Hepatocyte (in vitro differentiated cells): ENCODE measurements around the gene PPP1R7. TPM values are rescaled to one million over a fixed set of nuclear protein-coding genes. Genes with fewer than 3 reads are reported as not detected.

Experiments used
- DNase-seq: peaks from one replicate; pipeline ENCODE4 v3.0.0-alpha.2; 2016; ENCODE audit warnings: low spot score
- H2AFZ ChIP-seq: fragments of 200-600 bp; sonication (generic); 2 replicates; pipeline ENCODE4 v1.6.0; 2016; ENCODE audit warnings: antibody characterized with exemption, mild to moderate bottlenecking
- H3K27ac ChIP-seq: fragments of 200-600 bp; sonication (generic); 2 replicates; pipeline ENCODE4 v1.5.1; 2016; ENCODE audit warnings: mild to moderate bottlenecking
- H3K27me3 ChIP-seq: fragments of 200-600 bp; sonication (generic); 2 replicates; pipeline ENCODE4 v1.6.1; 2016
- H3K36me3 ChIP-seq: fragments of 200-600 bp; sonication (generic); replicated peaks from 2 replicates; pipeline ENCODE4 v1.5.1; 2016; ENCODE audit warnings: low read depth; ENCODE audit not compliant: insufficient read depth
- H3K4me1 ChIP-seq: fragments of 200-600 bp; sonication (generic); 2 replicates; pipeline ENCODE4 v1.5.1; 2016; ENCODE audit warnings: mild to moderate bottlenecking, moderate library complexity; ENCODE audit not compliant: insufficient read depth
- H3K4me2 ChIP-seq: fragments of 200-600 bp; sonication (generic); 2 replicates; pipeline ENCODE4 v1.6.0; 2016
- H3K4me3 ChIP-seq: fragments of 200-600 bp; sonication (generic); 2 replicates; pipeline ENCODE4 v1.5.1; 2016; ENCODE audit warnings: mild to moderate bottlenecking
- H3K79me2 ChIP-seq: fragments of 200-600 bp; sonication (generic); 2 replicates; pipeline ENCODE4 v1.6.0; 2017; ENCODE audit warnings: mild to moderate bottlenecking
- H3K9me2 ChIP-seq: fragments of 200-600 bp; sonication (generic); replicated peaks from 2 replicates; pipeline ENCODE4 v1.6.0; 2017; ENCODE audit warnings: mild to moderate bottlenecking; ENCODE audit not compliant: insufficient read depth
- H3K9me3 ChIP-seq: fragments of 200-600 bp; sonication (generic); 2 replicates; pipeline ENCODE4 v1.5.1; 2016; ENCODE audit warnings: low read depth, mild to moderate bottlenecking
- H4K20me1 ChIP-seq: fragments of 200-600 bp; sonication (generic); 2 replicates; pipeline ENCODE4 v1.6.0; 2016; ENCODE audit warnings: mild to moderate bottlenecking; ENCODE audit not compliant: insufficient read depth, poor library complexity, severe bottlenecking
- CTCF ChIP-seq: fragments of 200-600 bp; sonication (generic); IDR thresholded peaks from 2 replicates; pipeline ENCODE4 v1.5.1; 2016; ENCODE audit warnings: antibody characterized with exemption, mild to moderate bottlenecking; ENCODE audit not compliant: poor library complexity
- EZH2 ChIP-seq: fragments of 200-600 bp; sonication (generic); IDR thresholded peaks from 2 replicates; pipeline ENCODE4 v1.6.1; 2016; ENCODE audit warnings: antibody characterized with exemption, mild to moderate bottlenecking, borderline replicate concordance
- EZH2phosphoT487 ChIP-seq: fragments of 200-600 bp; sonication (generic); IDR thresholded peaks from one replicate; pipeline ENCODE4 v1.6.1; 2018; ENCODE audit warnings: antibody characterized with exemption, mild to moderate bottlenecking, low read depth, moderate library complexity; ENCODE audit not compliant: unreplicated experiment, severe bottlenecking
- WGBS: methylation state at CpG from one replicate; pipeline ENCODE4 v1.1.6; 2016; ENCODE audit warnings: low lambda C conversion rate; ENCODE audit errors: missing lambda C conversion rate; 5-methylcytosine and 5-hydroxymethylcytosine counted together
- polyA plus RNA-seq: library from polyadenylated mRNA; unstranded; fragments of >200 nt; fragmentation: Nextera tagmentation; extraction: Ambion mirVana; gene quantifications from 2 replicates; pipeline ENCODE4 v1.2.1, GENCODE V29; 2016
- total RNA-seq: library from RNA; depleted of rRNA; stranded (reverse); fragments of >200 nt; gene quantifications from 2 replicates; pipeline ENCODE4 v1.2.3, GENCODE V29; 2014

PPP1R7 gene
- total and polyA plus RNA-seq, 2 experiments from 2014 or later, result 46.7 to 84.9 TPM

- no peak overlapping the region for H2AFZ ChIP-seq
- H3K4me2 ChIP-seq, result no peak overlapping the region
- no peak overlapping the region for H3K27ac ChIP-seq
- H3K4me1 ChIP-seq, result no peaks in the 10 kb centered on the region
- no peaks in the 10 kb centered on the region for H3K79me2 ChIP-seq
- no peaks in the 10 kb centered on the region for H3K27me3 ChIP-seq
- H3K36me3 ChIP-seq, result no peaks in the 10 kb centered on the region
- no peak for DNase-seq
- no peaks in the 10 kb centered on the region for H3K9me2 ChIP-seq
- no peaks in the 10 kb centered on the region for H4K20me1 ChIP-seq
- no peaks in the 10 kb centered on the region for H3K9me3 ChIP-seq
- WGBS, result 93% methylated on average over 20 of the region's 27 CpGs
- H3K4me3 ChIP-seq, result no peak overlapping the region
- TF ChIP-seq EZH2 (no peak), EZH2phosphoT487 (no peak), CTCF (no peak)
These were observed 53.1 kb downstream of the PPP1R7 start for GRCh38 chr2:241203218-241204009.

- no peak for TF ChIP-seq EZH2
- TF ChIP-seq EZH2phosphoT487, result no peak
- no peak for TF ChIP-seq CTCF
- Histone ChIP-seq H3K4me1 (no peaks in the 10 kb centered on the region), H3K27ac (no peak overlapping the region), H2AFZ (no peak overlapping the region), H4K20me1 (no peaks in the 10 kb centered on the region), H3K4me2 (no peak overlapping the region), H3K79me2 (no peaks in the 10 kb centered on the region), H3K27me3 (no peaks in the 10 kb centered on the region), H3K36me3 (no peaks in the 10 kb centered on the region), H3K9me3 (no peaks in the 10 kb centered on the region), H3K9me2 (no peaks in the 10 kb centered on the region), H3K4me3 (no peak overlapping the region)
- 92% methylated on average over 10 of the region's 10 CpGs for whole genome bisulfite sequencing
- no peak for DNase-seq
These were observed 53.7 kb downstream of the PPP1R7 start for GRCh38 chr2:241204010-241204384.

- TF ChIP-seq EZH2phosphoT487, result no peak
- Histone ChIP-seq H3K9me2 (no peaks in the 10 kb centered on the region), H3K4me1 (no peaks in the 10 kb centered on the region), H3K79me2 (no peaks in the 10 kb centered on the region), H3K4me2 (no peak overlapping the region), H2AFZ (no peak overlapping the region), H3K27ac (no peak overlapping the region), H4K20me1 (no peaks in the 10 kb centered on the region), H3K9me3 (no peaks in the 10 kb centered on the region), H3K27me3 (no peaks in the 10 kb centered on the region), H3K36me3 (no peaks in the 10 kb centered on the region), H3K4me3 (no peak overlapping the region)
- DNase-seq, result no peak
- 95% methylated on average over 3 of the region's 4 CpGs for WGBS
These were observed 54.2 kb downstream of the PPP1R7 start for GRCh38 chr2:241204490-241204889.

GRCh38 chr2:241205086-241205485 lies 54.8 kb downstream of the PPP1R7 start:
- Histone ChIP-seq H3K4me3 (no peak overlapping the region), H3K4me1 (no peaks in the 10 kb centered on the region), H3K4me2 (no peak overlapping the region), H4K20me1 (no peaks in the 10 kb centered on the region), H3K79me2 (no peaks in the 10 kb centered on the region), H3K9me3 (no peaks in the 10 kb centered on the region), H3K36me3 (no peaks in the 10 kb centered on the region), H3K9me2 (no peaks in the 10 kb centered on the region), H3K27ac (no peak overlapping the region), H2AFZ (no peak overlapping the region), H3K27me3 (no peaks in the 10 kb centered on the region)
- 92% methylated on average over 3 of the region's 3 CpGs for WGBS
- DNase-seq, result no peak
- TF ChIP-seq EZH2phosphoT487, result no peak
- no peak for TF ChIP-seq EZH2
- no peak for TF ChIP-seq CTCF
